HCEC 1CT (cell line): Measurements from ENCODE around the gene ZNF280B.
A peak's percentile ranks its signal among the peaks of the same experiment; 100 is the strongest.
"Not testable (repeated sequence)": the region's sequence is repeated elsewhere in the genome, so short reads cannot be mapped to it uniquely, and the experiment has no call there.

Experiments
- DNase-seq: peaks from one replicate; pipeline ENCODE4 v3.0.0-alpha.2; 2017

Gene ZNF280B

DNA sequence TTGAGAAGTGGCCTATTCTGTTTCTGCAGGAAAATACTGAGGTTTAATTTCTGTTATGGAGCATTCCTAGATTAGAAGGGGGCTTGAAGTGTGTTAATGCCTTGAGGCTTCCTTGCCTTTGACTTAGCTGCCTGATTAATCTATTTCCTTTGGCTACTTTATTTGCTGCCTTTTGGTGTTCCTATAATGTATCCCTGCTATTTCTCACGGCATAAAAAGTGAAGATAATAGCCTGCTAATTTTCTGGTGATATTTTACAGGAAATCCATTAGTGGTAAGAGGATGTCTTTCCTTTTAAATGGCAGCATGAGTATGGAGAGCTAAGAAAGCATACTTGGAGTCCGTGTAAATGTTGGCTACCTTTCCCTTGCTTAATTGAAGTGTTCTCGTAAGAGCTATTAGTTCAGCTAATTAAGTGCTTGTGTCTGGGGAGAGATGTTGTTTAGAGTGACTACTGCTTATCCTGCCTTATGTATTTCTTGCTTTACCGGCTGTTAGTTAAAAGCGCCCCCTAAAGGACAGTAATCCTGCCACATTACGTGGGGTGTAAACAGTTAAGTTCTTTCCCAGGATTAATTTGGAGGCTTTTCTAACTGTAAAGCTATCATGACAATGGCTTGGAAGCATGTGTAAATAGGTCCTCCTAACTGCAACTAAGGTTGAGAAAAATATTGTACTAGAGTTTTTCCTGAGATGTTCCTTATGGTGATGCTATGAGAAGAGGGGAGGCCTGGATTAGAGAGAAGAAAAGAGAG, 45.6 kb downstream of the ZNF280B start:
- peak; percentile 18 for DNase-seq

DNA sequence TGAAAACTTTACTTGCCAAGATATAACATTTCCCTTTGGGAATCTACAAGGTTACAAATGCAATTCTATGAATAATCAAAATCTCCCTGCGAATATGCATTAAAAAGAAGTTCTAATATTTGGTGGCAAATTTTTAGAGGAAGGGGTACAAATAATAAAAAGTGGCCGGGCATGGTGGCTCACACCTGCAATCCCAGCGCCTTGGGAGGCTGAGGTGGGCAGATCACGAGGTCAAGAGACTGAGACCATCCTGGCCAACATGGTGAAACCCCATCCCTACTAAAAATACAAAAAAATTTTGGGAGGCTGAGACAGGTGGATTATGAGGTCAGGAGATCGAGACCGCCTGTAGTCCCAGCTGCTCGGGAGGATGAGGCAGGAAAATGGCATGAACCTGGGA, 47.0 kb downstream of the ZNF280B start:
- no peak for DNase-seq

DNA sequence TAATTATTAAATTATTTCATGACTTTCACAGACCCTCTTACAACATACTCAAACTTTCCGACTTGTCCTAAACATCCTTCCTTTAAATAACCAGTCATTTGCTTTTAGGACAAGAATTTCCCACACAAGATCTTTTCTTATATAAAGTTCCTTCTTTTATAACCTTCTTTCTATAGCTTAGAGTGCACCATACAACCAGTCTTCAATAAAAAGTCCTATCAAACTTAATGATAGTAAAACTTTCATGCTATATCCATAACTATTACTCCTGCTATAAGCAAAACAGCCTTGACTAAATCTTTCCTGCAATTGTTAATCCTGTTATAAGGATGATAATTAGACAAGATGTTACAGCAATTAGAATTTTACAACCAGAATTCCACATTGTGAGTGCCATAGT, 47.4 kb downstream of the ZNF280B start:
- DNase-seq, result no peak

DNA sequence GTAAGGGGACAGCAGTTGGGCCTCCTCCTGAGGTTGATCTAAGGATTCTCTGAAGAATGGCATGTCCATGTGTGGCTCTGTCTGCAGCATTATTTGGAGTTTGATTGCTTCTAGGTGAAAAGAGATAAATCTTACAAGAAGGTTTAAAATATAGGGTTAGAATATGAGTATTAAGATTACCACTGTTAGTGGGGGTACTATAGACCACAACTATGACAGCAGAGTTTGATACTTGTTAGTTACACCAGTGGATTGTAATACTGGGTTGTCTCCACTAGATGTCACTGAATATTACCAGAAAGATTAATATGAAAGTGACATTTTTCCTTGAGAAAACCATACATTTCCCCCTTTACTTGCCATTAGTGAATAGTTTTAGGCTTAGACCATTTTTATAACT, 47.9 kb downstream of the ZNF280B start:
- DNase-seq, result no peak

DNA sequence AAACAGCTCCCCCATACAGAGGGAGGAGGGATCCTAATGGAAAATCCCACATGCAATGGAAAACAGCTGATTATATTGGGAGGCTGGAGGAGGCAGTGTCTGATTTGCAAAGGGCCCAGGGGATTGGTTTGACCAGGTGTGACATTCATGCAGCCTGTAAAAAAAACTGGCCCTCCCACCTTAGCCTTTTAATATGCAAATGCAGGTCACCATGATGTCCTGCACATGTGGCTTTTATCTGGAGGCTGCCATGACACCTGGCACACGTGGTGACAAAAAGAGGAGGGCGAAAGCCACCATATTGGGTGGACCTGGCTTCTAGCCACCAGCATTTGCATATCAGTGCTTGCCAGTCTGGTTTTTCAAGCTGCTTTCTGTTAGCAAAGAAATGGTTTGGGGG, 48.5 kb downstream of the ZNF280B start:
- DNase-seq, result no peak

DNA sequence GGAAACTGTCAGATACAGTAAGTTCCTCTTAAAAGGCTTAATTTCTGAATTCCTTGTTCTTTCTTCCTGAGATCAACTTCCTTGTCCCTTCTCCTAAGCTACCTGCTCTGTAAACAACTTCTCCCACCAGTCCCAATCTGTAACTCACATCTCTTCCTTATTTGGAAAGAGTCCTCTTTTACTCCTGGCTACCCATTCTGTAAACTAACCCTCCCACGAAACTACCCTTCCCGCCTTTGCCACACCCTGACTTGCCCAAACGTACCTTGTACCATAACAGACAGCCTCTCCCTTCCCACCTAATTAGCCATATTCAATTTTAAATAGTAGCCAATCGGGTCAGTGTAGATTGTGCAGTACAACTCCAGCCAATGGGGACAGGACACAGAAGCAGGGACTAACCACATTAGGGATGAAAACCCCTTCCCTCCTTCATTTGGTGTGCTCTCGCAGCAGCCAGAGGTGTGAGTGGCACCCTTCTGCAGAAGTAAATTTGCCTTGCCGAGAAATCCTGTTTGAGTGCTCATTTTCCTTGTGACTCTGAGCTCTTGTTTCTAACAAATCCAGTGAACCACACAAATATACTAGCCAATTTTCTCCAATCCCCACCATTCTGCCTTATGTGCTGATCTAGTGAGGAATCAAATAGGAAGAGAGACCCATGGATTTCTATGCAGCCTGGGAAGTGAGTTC, 49.5 kb downstream of the ZNF280B start:
- DNase-seq, result no peak

DNA sequence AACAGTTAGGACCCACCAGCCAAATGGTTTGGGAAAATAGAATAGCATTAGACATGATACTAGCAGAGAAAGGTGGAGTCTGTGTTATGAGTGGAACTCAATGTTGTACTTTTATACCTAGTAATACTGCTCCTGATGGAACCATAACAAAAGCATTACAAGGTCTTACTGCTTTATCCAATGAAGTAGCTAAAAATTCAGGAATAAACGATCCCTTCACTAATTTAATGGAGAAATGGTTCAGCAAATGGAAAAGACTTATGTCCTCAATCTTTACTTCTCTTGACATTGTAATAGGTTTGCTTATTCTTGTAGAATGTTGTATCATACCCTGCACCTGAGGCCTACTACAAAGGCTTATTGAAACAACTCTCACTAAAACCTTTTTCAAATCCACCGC, 50.2 kb downstream of the ZNF280B start:
- DNase-seq, result no peak

DNA sequence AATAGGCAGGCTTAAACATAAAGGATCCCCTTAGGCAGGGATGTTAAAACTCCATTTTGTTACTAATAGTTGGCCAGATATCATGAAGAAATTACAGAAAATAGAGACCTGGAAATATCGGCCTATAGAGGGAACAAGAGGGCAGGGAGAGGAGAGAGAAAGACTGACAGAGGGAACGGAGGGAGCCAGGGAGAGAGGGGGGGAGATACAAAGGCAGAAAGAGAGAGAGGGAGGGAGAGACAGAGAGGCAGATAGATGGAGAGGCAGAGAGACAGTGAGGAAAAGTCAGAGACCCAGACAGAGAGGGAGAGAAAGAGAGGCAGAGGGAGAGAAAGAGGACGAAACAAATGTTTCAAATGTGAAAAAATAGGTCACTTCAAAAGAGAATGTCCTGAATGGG, 53.5 kb downstream of the ZNF280B start:
- DNase-seq, result no peak

DNA sequence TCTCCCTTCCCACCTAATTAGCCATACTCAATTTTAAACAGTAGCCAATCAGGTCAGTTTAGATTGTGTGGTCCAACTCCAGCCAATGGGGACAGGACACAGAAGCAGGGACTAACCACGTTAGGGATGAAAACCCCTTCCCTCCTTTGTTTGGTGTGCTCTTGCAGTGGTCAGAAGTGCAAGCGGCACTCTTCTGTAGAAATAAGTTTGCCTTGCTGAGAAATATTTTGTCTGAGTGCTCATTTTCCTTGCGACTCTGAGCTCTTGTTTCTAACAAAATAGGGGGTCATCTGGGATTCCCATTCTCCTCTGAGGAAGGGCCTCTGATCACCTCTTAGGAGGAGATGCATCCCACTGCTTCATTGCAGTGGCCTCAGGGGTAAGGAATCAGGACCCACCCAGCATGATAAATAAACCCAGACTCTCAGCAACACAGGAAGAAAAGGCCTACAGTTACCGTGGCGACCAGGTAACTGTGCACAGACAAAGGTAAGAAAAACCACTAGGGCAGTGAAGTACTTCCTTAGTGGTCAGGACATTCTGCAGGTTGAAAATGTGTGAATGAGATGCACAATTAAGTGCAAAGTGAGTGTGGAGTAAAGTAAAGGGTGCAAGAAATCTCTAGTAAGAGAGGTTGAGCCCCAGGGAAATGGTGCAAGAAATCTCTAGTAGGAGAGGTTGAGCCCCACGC, 55.4 kb downstream of the ZNF280B start:
- no peak for DNase-seq

DNA sequence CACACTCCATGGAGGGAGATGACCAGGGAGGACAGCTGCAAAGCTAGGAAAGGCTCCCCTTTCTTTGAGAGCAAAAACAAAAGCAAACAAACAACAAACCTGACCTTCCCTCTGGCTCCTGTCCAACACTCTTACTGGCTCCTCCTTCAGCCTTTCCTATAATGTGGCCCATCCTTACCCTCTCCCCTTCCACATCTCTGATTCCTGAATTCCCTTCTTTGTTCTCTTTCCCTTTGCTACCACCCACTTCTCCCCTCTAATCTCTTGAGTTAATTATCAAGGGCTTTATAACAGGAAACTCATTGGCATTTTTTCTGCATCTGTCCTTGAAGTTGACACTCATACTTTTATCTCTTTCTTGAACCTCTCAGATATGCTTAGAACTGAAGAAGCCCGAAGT, 56.3 kb downstream of the ZNF280B start:
- DNase-seq, result no peak

DNA sequence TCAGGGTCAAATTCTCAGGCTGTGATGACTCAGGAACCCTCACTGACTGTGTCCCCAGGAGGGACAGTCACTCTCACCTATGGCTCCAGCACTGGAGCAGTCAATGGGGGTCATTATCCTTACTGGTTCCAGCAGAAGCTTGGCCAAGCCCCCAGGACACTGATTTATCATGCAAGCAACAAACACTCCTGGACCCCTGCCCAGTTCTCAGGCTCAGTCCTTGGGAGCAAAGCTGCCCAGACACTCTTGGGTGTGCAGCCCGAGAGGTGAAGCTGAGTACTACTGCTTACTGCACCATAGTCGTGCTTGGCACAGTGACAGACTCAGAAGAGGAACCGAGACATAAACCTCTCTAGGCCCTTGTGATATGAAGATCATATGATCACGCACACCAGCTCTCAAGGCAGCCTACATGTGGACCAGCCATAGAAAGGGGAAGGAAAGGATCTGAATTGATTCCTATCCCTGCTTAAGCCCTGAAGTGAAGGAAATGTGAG, 58.2 kb downstream of the ZNF280B start:
- no peak for DNase-seq

DNA sequence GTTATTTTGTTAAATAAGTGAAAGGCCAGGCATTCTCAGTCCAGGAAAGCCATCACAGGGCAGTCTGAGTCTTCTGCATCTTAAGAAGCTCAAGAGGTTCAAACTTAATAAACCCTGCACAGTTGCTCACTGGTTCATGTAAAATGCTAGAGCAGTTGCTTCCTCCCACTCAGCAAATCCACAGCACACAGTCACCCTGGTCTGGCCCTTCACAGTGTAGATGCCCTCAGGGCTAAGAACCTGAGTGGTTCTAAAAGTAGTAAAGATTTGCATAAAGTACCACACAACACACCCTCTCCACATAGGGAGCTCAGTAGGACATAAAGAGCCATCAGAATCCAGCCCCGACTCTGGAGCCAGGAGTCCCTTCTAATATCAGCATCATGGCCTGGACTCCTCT, 58.7 kb downstream of the ZNF280B start:
- no peak for DNase-seq

DNA sequence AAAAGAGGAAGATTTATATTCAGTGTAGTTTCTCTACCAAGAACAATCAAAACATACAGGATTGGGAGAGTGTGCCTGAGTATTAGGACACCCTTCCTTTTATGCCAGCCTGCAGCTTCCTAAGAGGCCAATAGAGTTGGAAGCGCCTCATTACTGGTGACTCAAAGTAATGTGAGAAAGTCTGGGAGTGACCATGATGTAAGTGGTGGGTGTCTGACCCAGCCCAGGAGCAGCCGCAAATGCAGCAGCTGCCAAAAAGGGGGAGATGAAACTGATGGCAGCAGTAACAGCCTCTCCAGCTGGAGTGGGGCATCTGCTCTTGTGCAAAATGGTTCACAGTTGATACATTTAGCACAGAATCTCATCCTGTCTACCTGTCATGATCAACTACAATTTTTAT, 62.0 kb downstream of the ZNF280B start:
- no peak for DNase-seq

DNA sequence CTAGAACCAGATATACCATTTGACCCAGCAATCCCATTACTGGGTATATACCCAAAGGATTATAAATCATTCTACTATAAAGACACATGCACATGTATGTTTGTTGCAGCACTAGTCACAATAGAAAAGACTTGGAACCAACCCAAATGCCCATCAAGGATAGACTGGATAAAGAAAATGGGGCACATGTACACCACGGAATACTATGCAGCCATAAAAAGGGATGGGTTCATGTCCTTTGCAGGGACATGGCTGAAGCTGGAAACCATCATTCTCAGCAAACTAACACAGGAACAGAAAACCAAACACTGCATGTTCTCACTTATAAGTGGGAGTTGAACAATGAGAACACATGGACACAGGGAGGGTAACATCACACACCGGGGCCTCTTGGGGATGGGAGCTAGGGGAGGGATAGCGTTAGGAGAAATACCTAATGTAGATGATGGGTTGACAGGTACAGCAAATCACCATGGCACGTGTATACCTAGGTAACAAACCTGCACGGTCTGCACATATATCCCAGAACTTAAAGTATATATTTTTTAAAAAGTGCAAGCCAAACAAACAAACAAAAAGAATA, 64.4 kb downstream of the ZNF280B start:
- not testable (repeated sequence) for DNase-seq

DNA sequence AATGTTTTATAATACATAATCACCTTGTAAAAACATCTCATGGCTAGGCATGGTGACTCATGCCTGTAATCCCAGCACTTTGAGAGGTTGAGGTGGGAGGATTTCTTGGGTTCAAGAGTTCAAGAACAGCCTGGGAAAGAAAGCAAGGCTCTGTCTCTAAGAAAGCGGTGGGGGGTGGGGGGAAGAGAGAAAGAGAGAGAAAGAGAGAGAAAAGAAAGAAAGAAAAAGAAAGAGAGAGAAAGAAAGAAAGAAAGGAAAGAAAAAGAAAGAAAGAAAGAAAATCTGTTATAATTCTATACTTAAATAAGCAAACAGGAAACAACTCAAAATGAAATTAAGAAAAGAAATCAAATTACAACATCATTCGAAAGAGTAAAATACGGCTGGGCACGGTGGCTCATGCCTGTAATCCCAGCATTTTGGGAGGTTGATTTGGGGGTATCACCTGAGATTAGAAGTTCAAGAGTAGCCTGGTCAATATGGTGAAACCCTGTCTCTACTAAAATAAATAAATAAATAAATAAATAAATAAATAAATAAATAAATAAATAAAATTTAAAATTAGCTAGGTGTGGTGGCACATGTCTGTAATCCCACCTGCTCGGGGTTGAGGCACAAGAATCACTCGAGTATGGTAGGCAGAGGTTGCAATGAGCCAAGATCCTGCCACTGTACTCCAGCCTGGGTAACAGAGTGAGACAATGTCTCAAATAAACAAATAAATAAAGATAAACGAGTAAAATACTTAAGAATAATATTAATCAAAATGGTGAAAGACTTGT, 65.4 kb downstream of the ZNF280B start:
- DNase-seq, result no peak

DNA sequence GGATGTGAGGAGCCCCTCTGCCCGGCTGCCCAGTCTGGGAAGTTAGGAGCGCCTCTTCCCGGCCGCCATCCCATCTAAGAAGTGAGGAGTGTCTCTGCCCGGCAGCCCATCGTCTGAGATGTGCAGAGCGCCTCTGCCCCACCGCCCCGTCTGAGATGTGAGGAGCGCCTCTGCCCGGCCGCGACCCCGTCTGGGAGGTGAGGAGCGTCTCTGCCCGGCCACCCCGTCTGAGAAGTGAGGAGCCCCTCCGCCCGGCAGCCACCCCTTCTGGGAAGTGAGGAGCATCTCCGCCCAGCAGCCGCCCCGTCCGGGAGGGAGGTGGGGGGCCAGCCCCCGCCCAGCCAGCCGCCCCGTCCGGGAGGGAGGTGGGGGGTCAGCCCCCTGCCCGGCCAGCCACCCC, 66.9 kb downstream of the ZNF280B start:
- not testable (repeated sequence) for DNase-seq

DNA sequence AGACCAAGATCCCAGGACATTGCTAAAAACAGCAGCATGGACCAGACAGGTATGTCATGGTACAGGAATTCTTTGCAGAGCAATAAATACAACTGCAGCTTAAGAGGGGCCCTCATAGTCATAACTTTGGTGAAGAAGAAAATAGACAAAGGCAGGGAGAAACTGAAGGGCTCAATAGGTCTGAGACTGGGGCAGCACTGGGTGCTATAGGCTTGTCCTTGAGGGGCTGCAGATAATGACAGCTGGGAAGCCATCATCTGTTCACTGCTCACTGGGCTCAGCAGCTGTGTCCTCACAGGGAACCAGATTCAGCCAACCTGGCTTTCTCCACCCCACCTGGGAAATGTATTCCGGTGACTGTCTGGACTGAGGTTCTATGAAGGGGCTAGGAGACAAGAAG, 68.4 kb downstream of the ZNF280B start:
- no peak for DNase-seq
